K562 (cell line): ENCODE results near the gene RGMA. TPM values are rescaled to one million over a fixed set of nuclear protein-coding genes. Genes with fewer than 3 reads are reported as not detected.

ENCODE experiments used
- BRF1 ChIP-seq: IDR thresholded peaks from 3 replicates; pipeline ENCODE4 v1.6.1; 2011; ENCODE audit warnings: borderline replicate concordance, mild to moderate bottlenecking; ENCODE audit not compliant: insufficient read length; ENCODE audit errors: extremely low read depth
- GATAD2A ChIP-seq: fragments of 450-650 bp; IDR thresholded peaks from 2 replicates; pipeline ENCODE4 v1.6.1; 2017
- HDAC8 ChIP-seq: fragments of 450-650 bp; IDR thresholded peaks from 2 replicates; pipeline ENCODE4 v1.6.1; 2016; ENCODE audit warnings: mild to moderate bottlenecking, missing genetic modification characterization, moderate library complexity, missing compliant biosample characterization
- NONO ChIP-seq, 2 experiments: fragments of 200-400 bp in 1 of 2; fragments of 450-650 bp in 1 of 2; formaldehyde crosslinking in 1 of 2; IDR thresholded peaks; 2 replicates each; pipeline ENCODE4 v1.6.1; 2017; ENCODE audit warnings: low read depth in 2 of 2, mild to moderate bottlenecking in 2 of 2, moderate library complexity in 2 of 2, low read length in 1 of 2
- OTX1 ChIP-seq: fragments of 450-650 bp; formaldehyde crosslinking; IDR thresholded peaks from 2 replicates; pipeline ENCODE4 v1.4.0; 2022; ENCODE audit warnings: mild to moderate bottlenecking
- POLR2H ChIP-seq: IDR thresholded peaks from 2 replicates; pipeline ENCODE4 v1.6.1; 2016; ENCODE audit warnings: missing genetic modification characterization, low read depth, mild to moderate bottlenecking, control low read depth, missing compliant biosample characterization, moderate library complexity
- RFX7 ChIP-seq: fragments of 250-450 bp; sonication (Bioruptor Pico); IDR thresholded peaks from 2 replicates; pipeline ENCODE4 v1.5.1; 2021; ENCODE audit warnings: mild to moderate bottlenecking
- SP2 ChIP-seq: IDR thresholded peaks from 2 replicates; pipeline ENCODE4 v1.6.1; 2011; ENCODE audit warnings: mild to moderate bottlenecking, low read depth, low read length, moderate library complexity; ENCODE audit not compliant: poor library complexity, severe bottlenecking; ENCODE audit errors: extremely low read depth
- TRIM24 ChIP-seq, 2 experiments: fragments of 450-650 bp; IDR thresholded peaks; 2 replicates each; pipeline ENCODE4 v1.6.1; 2016
- ZBTB11 ChIP-seq, 3 experiments: fragments of 200-800 bp in 1 of 3; fragments of 250-450 bp in 1 of 3; fragments of 450-650 bp in 1 of 3; sonication (Bioruptor Pico) in 1 of 3; sonication (Bioruptor generic) in 1 of 3; formaldehyde crosslinking in 1 of 3; IDR thresholded peaks; 2 replicates each; pipeline versions ENCODE4 v1.6.1 to v1.8.0; 2016 to 2022; ENCODE audit warnings: mild to moderate bottlenecking in 2 of 3, missing genetic modification characterization in 2 of 3, missing compliant biosample characterization in 1 of 3, moderate library complexity in 1 of 3
- ZNF449 ChIP-seq: fragments of 250-450 bp; sonication (Bioruptor Pico); IDR thresholded peaks from 2 replicates; pipeline ENCODE4 v1.8.0; 2022; ENCODE audit warnings: moderate library complexity, mild to moderate bottlenecking, inconsistent platforms
- ZNF551 ChIP-seq: fragments of 250-450 bp; sonication (Bioruptor Pico); IDR thresholded peaks from 2 replicates; pipeline ENCODE4 v1.5.0; 2021; ENCODE audit warnings: mild to moderate bottlenecking, moderate library complexity
- ZNF644 ChIP-seq: fragments of 200-800 bp; sonication (Bioruptor generic); IDR thresholded peaks from 2 replicates; pipeline ENCODE4 v1.6.1; 2016; ENCODE audit warnings: low read depth, missing genetic modification characterization, missing compliant biosample characterization
- ZSCAN32 ChIP-seq: fragments of 450-650 bp; formaldehyde crosslinking; IDR thresholded peaks from 2 replicates; pipeline ENCODE4 v1.4.0; 2020; ENCODE audit warnings: mild to moderate bottlenecking, moderate library complexity
- polyA plus RNA-seq, 8 experiments: library from polyadenylated mRNA; depleted of rRNA in 4 of 8; stranded (reverse) in 5 of 8; unstranded in 3 of 8; fragments of >200 nt; fragmentation: Nextera tagmentation in 2 of 8; fragmentation: Illumina TruSeq in 1 of 8; extraction: Ambion mirVana in 2 of 8; extraction: Trizol in 1 of 8; gene quantifications; 2 replicates each; pipeline versions ENCODE4 v1.2.1 to v1.2.3, GENCODE V29; 2011 to 2014; ENCODE audit warnings: inconsistent platforms in 1 of 8, missing spikeins in 1 of 8
- total RNA-seq, 7 experiments: library from RNA; depleted of rRNA in 6 of 7; stranded (reverse); fragments of >200 nt in 6 of 7; fragmentation: Illumina TruSeq in 2 of 7; extraction: Trizol in 2 of 7; gene quantifications; 2 replicates each; pipeline versions ENCODE4 v1.2.1 to v1.2.3, GENCODE V29; 2011 to 2021; ENCODE audit warnings: low replicate concordance in 1 of 7
- TF ChIP-seq, protein P1 (sequence below): sonication (generic); formaldehyde crosslinking; IDR thresholded peaks from 2 replicates; pipeline ENCODE4 v1.8.0; 2022; ENCODE audit warnings: mild to moderate bottlenecking, missing genetic modification reagents, borderline replicate concordance
- TF ChIP-seq, protein P2 (sequence below), 2 experiments: IDR thresholded peaks; 2 replicates each; pipeline ENCODE4 v1.6.1; 2011; ENCODE audit warnings: borderline replicate concordance in 1 of 2, control low read depth in 1 of 2, low read depth in 1 of 2, low read length in 1 of 2, mild to moderate bottlenecking in 1 of 2, mixed read lengths in 1 of 2, moderate library complexity in 1 of 2; ENCODE audit not compliant: insufficient read depth in 1 of 2, insufficient read length in 1 of 2, poor library complexity in 1 of 2, severe bottlenecking in 1 of 2; ENCODE audit errors: extremely low read depth in 1 of 2

RGMA gene
- total and polyA plus RNA-seq, 9 of the 15 experiments (the other 6 are each of a cell fraction or from before 2014, with no cell fraction given), result 0.03 to 0.05 (median 0.03) TPM; not detected in 6

DNA sequence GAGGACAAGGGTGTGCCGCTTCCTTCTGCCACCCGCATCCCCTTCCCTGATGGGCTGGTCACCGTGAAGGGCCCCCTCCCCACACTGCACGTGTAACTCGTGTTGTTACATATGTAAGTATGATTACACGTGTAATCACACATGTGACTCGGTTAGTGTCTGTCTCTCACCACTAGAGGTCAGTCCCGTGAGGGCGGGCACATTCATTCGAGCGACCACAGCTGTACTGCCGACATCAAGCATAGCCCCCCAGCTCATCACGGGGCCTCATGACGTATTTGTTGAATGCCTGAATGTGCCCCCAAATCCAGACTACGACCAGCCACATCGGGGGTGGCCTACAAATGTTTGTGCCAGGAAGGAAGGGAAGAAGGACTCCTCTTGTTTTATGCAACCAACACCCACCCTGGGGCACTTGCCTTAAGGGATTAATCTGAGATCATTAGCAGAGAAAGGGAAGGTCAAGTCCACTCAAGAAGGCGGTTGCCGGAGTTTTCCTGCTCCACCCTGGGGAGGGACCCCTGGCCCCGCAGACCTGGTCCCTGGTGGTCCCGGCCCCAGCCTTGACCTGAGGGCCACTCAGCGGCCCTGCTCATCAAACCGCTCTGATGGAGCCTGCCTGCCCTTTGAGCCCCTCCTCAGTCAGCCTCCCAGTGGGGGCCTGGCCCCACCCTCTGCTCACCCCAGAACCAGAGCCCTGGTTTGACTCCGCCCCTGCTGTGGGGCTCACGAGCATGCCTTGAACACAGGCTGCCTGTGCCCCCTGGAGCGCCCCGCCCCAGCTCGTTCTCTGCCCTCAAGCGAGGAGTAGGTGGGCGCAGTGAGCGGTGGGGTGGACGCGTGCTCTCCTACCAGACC is 52.8 kb downstream of the RGMA start (continued):
- no peak for TF ChIP-seq ZNF449 (CRISPR knock-in tag)
- TF ChIP-seq, protein P1, sequence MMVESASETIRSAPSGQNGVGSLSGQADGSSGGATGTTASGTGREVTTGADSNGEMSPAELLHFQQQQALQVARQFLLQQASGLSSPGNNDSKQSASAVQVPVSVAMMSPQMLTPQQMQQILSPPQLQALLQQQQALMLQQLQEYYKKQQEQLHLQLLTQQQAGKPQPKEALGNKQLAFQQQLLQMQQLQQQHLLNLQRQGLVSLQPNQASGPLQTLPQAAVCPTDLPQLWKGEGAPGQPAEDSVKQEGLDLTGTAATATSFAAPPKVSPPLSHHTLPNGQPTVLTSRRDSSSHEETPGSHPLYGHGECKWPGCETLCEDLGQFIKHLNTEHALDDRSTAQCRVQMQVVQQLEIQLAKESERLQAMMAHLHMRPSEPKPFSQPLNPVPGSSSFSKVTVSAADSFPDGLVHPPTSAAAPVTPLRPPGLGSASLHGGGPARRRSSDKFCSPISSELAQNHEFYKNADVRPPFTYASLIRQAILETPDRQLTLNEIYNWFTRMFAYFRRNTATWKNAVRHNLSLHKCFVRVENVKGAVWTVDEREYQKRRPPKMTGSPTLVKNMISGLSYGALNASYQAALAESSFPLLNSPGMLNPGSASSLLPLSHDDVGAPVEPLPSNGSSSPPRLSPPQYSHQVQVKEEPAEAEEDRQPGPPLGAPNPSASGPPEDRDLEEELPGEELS (CRISPR knock-in tag), result peak; percentile 18; the same call in 1 of the 2 replicates
- TF ChIP-seq ZSCAN32, result no peak
- no peak for TF ChIP-seq ZNF551
- no peak for TF ChIP-seq ZBTB11 (CRISPR knock-in tag; IDR thresholded peaks at IDR 0.05)
- no peak for TF ChIP-seq NONO (IDR thresholded peaks at IDR 0.05; ENCODE audit: low read depth in 2 of 2, low read length in 1 of 2)
- TF ChIP-seq POLR2H, result no peak
- no peak for TF ChIP-seq OTX1 (CRISPR knock-in tag)
- no peak for TF ChIP-seq RFX7
- no peak for TF ChIP-seq SP2
- TF ChIP-seq, protein P2, sequence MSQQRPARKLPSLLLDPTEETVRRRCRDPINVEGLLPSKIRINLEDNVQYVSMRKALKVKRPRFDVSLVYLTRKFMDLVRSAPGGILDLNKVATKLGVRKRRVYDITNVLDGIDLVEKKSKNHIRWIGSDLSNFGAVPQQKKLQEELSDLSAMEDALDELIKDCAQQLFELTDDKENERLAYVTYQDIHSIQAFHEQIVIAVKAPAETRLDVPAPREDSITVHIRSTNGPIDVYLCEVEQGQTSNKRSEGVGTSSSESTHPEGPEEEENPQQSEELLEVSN (IDR thresholded peaks at IDR 0.05; ENCODE audit: borderline replicate concordance in 1 of 2, extremely low read depth in 1 of 2, insufficient read depth in 1 of 2, insufficient read length in 1 of 2, low read depth in 1 of 2, low read length in 1 of 2, poor library complexity in 1 of 2, severe bottlenecking in 1 of 2), result peak in 1 of 2 experiments; percentile 60
- TF ChIP-seq ZNF644, result no peak
- no peak for TF ChIP-seq GATAD2A
- no peak for TF ChIP-seq HDAC8 (tag)
- TF ChIP-seq BRF1, result no peak
- TF ChIP-seq TRIM24 (IDR thresholded peaks at IDR 0.05), result no peak
